ENCODE data around the gene IST1. TPM values are rescaled to one million over a fixed set of nuclear protein-coding genes. Genes with fewer than 3 reads are reported as not detected.
"Not testable (repeated sequence)": the region's sequence is repeated elsewhere in the genome, so short reads cannot be mapped to it uniquely, and the experiment has no call there.

The IST1 gene
- total and polyA plus RNA-seq, 2 experiments from 2014 or later: 102 to 175 TPM

DNA sequence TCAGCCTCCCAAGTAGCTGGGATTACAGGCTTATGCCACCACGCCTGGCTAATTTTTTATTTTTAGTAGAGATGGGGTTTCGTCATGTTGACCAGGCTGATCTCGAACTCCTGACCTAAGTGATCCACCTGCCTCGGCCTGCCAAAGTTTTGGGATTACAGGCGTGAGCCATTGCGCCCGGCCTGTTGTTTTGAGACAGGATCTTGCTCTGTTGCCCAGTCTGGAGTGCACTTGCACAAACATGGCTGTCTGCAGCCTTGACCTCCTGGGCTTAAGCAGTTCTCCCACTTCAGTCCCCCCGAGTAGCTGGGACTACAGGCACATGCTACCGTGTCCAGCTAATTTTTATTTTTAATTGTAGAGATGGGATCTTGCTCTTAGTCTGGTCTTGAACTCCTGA lies 8.9 kb downstream of the IST1 start:
- no peak overlapping the region for H3K9ac ChIP-seq
- no peak overlapping the region for H3K4me3 ChIP-seq
- no peaks in the 10 kb centered on the region for H3K27me3 ChIP-seq (replicated peaks; ENCODE audit: insufficient read depth)
- H3K9me2 ChIP-seq (ENCODE audit: insufficient read depth): no peaks in the 10 kb centered on the region
- in situ Hi-C loops (cut with MboI): no loop called here
- H3F3A ChIP-seq (ENCODE audit: insufficient read depth): peaks cover 14% of the 10 kb centered on the region
- TF ChIP-seq EZH2phosphoT487 (IDR thresholded peaks at IDR 0.05; ENCODE audit: insufficient read depth, low read depth): no peak
- TF ChIP-seq EZH2 (IDR thresholded peaks at IDR 0.05; ENCODE audit: insufficient read depth, poor library complexity, severe bottlenecking): no peak
- no peak for DNase-seq
- WGBS, 2 experiments (ENCODE audit: low coverage in 1 of 2, low lambda C conversion rate in 2 of 2, missing lambda C conversion rate in 2 of 2): 80 to 85% methylated on average over 9 of the region's 9 CpGs
- peaks cover 62% of the 10 kb centered on the region; the same call in 1 of the 2 replicates for H4K20me1 ChIP-seq (ENCODE audit: insufficient read depth)
- no peak overlapping the region for H2AFZ ChIP-seq
- no peak overlapping the region for H3K4me2 ChIP-seq (ENCODE audit: unreplicated experiment)
- H3K27ac ChIP-seq: no peak overlapping the region
- H3K4me1 ChIP-seq (ENCODE audit: insufficient read depth): 0 out of 2 replicates have a peak, but pooled peaks cover 9% of the 10 kb centered on the region
- H3K36me3 ChIP-seq (ENCODE audit: low read depth): no peaks in the 10 kb centered on the region
- H3K9me3 ChIP-seq (ENCODE audit: low read depth): no peaks in the 10 kb centered on the region
- H3K79me2 ChIP-seq (ENCODE audit: insufficient read depth): peaks cover 100% of the 10 kb centered on the region

DNA sequence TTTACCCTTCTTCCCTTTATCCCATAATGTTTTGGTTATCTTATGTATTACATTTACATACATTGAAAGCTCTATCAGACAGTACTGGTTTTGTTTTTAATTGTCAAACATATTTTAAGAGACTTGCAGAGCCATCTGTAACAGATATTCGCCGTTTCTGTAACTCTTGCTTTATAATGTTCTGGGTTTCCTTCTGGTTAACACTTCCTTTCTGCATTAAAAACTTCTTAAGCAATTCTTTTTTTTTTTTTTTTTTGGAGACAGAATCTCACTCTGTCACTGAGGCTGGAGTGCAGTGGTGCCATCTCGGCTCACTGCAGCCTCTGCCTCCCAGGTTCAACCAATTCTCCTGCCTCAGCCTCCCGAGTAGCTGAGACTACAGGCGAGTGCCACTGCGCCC lies 10.4 kb downstream of the IST1 start:
- H3K9ac ChIP-seq; H3K36me3 ChIP-seq (ENCODE audit: low read depth); H3K4me2 ChIP-seq (ENCODE audit: unreplicated experiment); H3K4me3 ChIP-seq; H3K4me1 ChIP-seq (ENCODE audit: insufficient read depth); H3K27me3 ChIP-seq (replicated peaks; ENCODE audit: insufficient read depth); H2AFZ ChIP-seq; in situ Hi-C loops (cut with MboI); H3K27ac ChIP-seq; H3K9me3 ChIP-seq (ENCODE audit: low read depth); DNase-seq; H3K9me2 ChIP-seq (ENCODE audit: insufficient read depth); H3F3A ChIP-seq (ENCODE audit: insufficient read depth): not testable (repeated sequence)
- peaks cover 77% of the 10 kb centered on the region for H4K20me1 ChIP-seq (ENCODE audit: insufficient read depth)
- WGBS, 2 experiments (ENCODE audit: low coverage in 1 of 2, low lambda C conversion rate in 2 of 2, missing lambda C conversion rate in 2 of 2): 49 to 56% methylated on average over 6 of the region's 6 CpGs
- H3K79me2 ChIP-seq (ENCODE audit: insufficient read depth): peaks cover 100% of the 10 kb centered on the region

DNA sequence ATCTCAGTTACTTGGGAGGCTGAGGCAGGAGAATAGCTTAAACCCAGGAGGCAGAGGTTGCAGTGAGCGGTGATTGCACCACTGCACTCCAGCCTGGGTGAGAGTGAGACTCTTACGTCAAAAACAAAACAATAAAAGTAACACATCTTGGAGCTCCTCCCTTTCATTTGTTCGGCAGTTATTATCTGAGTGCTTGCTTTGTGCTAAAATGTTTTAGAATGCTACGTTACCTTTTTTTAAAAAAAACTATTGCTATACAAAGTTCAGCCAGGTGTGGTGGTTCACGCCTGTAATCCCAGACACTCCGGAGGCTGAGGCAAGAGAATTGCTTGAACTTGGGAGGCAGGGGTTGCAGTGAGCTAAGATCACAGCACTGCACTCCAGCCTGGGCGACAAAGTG lies 15.8 kb downstream of the IST1 start:
- no peaks in the 10 kb centered on the region for H3K4me1 ChIP-seq (ENCODE audit: insufficient read depth)
- H3K4me3 ChIP-seq: no peak overlapping the region
- WGBS, 2 experiments (ENCODE audit: low coverage in 1 of 2, low lambda C conversion rate in 2 of 2, missing lambda C conversion rate in 2 of 2): 97 to 99% methylated on average over 7 of the region's 7 CpGs
- no peak overlapping the region for H3K9ac ChIP-seq
- H3K36me3 ChIP-seq (ENCODE audit: low read depth): peaks cover 7% of the 10 kb centered on the region
- no peaks in the 10 kb centered on the region for H3K27me3 ChIP-seq (replicated peaks; ENCODE audit: insufficient read depth)
- DNase-seq: no peak
- no peaks in the 10 kb centered on the region for H3K9me3 ChIP-seq (ENCODE audit: low read depth)
- no peak overlapping the region for H2AFZ ChIP-seq
- H3K9me2 ChIP-seq (ENCODE audit: insufficient read depth): no peaks in the 10 kb centered on the region
- peaks cover 4% of the 10 kb centered on the region; the same call in 1 of the 2 replicates for H3F3A ChIP-seq (ENCODE audit: insufficient read depth)
- H3K4me2 ChIP-seq (ENCODE audit: unreplicated experiment): no peak overlapping the region
- TF ChIP-seq EZH2 (IDR thresholded peaks at IDR 0.05; ENCODE audit: insufficient read depth, poor library complexity, severe bottlenecking) (no peak), EZH2phosphoT487 (IDR thresholded peaks at IDR 0.05; ENCODE audit: insufficient read depth, low read depth) (no peak)
- no peak overlapping the region for H3K27ac ChIP-seq
- in situ Hi-C loops (cut with MboI): no loop called here
- H4K20me1 ChIP-seq (ENCODE audit: insufficient read depth): peaks cover 75% of the 10 kb centered on the region
- peaks cover 100% of the 10 kb centered on the region for H3K79me2 ChIP-seq (ENCODE audit: insufficient read depth)

DNA sequence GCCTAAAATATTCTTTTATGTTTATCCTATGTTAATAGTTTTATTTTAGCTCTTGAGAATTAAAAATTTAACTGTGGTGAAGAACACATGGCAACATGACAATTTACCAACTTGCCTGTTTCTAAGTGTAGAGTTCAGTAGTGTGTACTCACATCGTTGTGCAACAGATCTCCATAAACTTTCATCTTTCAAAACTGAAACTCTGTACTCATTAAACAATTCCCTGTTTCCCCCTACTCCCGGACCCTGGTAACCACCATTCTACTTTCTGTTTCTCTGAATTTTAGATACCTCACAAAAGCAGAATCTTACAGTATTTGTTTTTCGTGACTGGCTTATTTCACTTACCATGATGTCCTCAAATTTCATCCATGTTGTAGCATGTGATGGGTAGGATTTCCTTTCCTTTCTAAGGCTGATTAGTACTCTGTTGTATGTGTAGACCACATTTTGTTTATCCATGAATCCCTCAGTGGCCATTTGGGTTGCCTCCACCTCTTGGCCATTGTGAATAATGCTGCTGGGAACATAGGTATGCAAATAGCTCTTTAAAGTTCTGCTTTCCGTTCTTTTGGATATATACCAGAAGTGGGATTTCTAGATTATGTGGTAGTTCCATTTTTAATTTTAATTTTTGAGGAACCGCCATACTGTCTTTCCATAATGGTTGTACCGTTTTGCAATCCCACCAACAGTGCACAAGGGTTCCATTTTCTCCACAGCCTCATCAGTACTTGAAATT lies 17.4 kb downstream of the IST1 start:
- Histone ChIP-seq H3K27me3 (replicated peaks; ENCODE audit: insufficient read depth) (no peaks in the 10 kb centered on the region), H3K9me2 (ENCODE audit: insufficient read depth) (no peaks in the 10 kb centered on the region), H2AFZ (no peak overlapping the region), H3K4me2 (ENCODE audit: unreplicated experiment) (no peak overlapping the region), H4K20me1 (ENCODE audit: insufficient read depth) (peaks cover 67% of the 10 kb centered on the region), H3K4me3 (no peak overlapping the region), H3K4me1 (ENCODE audit: insufficient read depth) (peaks cover 4% of the 10 kb centered on the region; the same call in 1 of the 2 replicates), H3K9ac (no peak overlapping the region), H3K27ac (no peak overlapping the region), H3K36me3 (ENCODE audit: low read depth) (peaks cover 23% of the 10 kb centered on the region), H3F3A (ENCODE audit: insufficient read depth) (peaks cover 10% of the 10 kb centered on the region), H3K9me3 (ENCODE audit: low read depth) (no peaks in the 10 kb centered on the region), H3K79me2 (ENCODE audit: insufficient read depth) (peaks cover 100% of the 10 kb centered on the region)
- WGBS, 2 experiments (ENCODE audit: low coverage in 1 of 2, low lambda C conversion rate in 2 of 2, missing lambda C conversion rate in 2 of 2): 96 to 97% methylated on average over 6 of the region's 6 CpGs
- TF ChIP-seq EZH2 (IDR thresholded peaks at IDR 0.05; ENCODE audit: insufficient read depth, poor library complexity, severe bottlenecking): no peak
- no peak for TF ChIP-seq EZH2phosphoT487 (IDR thresholded peaks at IDR 0.05; ENCODE audit: insufficient read depth, low read depth)
- in situ Hi-C loops (cut with MboI): no loop called here
- DNase-seq: no peak
